Esophagus muscularis mucosa (tissue), 4 donors: Measurements from ENCODE around the gene MRC1. TPM values are rescaled to one million over a fixed set of nuclear protein-coding genes. Genes with fewer than 3 reads are reported as not detected.

Experiments used
- DNase-seq: peaks from one replicate; pipeline ENCODE4 v3.0.0-alpha.2; 2017; ENCODE audit errors: extremely low spot score
- H3K27ac ChIP-seq, 4 donors: fragments of 200-600 bp; sonication (generic); replicated peaks in 1 of 4; 1 replicate in 3 of 4; 2 replicates in 1 of 4; pipeline ENCODE4 v1.5.1; 2016 to 2019; ENCODE audit warnings: mild to moderate bottlenecking in 1 of 4
- H3K27me3 ChIP-seq, 4 donors: fragments of 200-600 bp; sonication (generic); one replicate each; pipeline versions ENCODE4 v1.5.1 to v1.6.0; 2016 to 2019
- H3K36me3 ChIP-seq, 4 donors: fragments of 200-600 bp; sonication (generic); one replicate each; pipeline ENCODE4 v1.5.1; 2016 to 2019
- H3K4me1 ChIP-seq, 4 donors: fragments of 200-600 bp; sonication (generic); one replicate each; pipeline ENCODE4 v1.5.1; 2016 to 2019
- H3K4me3 ChIP-seq, 4 donors: fragments of 200-600 bp; sonication (generic); 1 replicate in 2 of 4; 2 replicates in 2 of 4; pipeline ENCODE4 v1.5.1; 2016 to 2019; ENCODE audit warnings: mild to moderate bottlenecking in 4 of 4, moderate library complexity in 1 of 4
- H3K9me3 ChIP-seq, 4 donors: fragments of 200-600 bp; sonication (generic); 1 replicate in 3 of 4; 2 replicates in 1 of 4; pipeline ENCODE4 v1.5.1; 2016 to 2019
- CTCF ChIP-seq, 3 experiments: fragments of 200-600 bp in 2 of 3; fragments of 450-650 bp in 1 of 3; sonication (generic) in 2 of 3; IDR thresholded peaks; one replicate each; pipeline ENCODE4 v1.5.1; 2017 to 2019; ENCODE audit warnings: antibody characterized with exemption in 3 of 3, mild to moderate bottlenecking in 2 of 3, moderate library complexity in 1 of 3
- EP300 ChIP-seq: sonication (generic); formaldehyde crosslinking; IDR thresholded peaks from one replicate; pipeline ENCODE4 v1.6.1; 2017; ENCODE audit warnings: antibody characterized with exemption
- POLR2A ChIP-seq: fragments of 450-650 bp; IDR thresholded peaks from one replicate; pipeline ENCODE4 v1.6.1; 2017; ENCODE audit warnings: antibody characterized with exemption, moderate library complexity, mild to moderate bottlenecking, low read depth
- POLR2AphosphoS5 ChIP-seq, 2 donors: sonication (generic); formaldehyde crosslinking; IDR thresholded peaks; one replicate each; pipeline ENCODE4 v1.6.1; 2017; ENCODE audit warnings: antibody characterized with exemption in 2 of 2
- WGBS: methylation state at CpG from one replicate; pipeline ENCODE4 v1.1.5; 2018; 5-methylcytosine and 5-hydroxymethylcytosine counted together
- intact Hi-C: fragments of 100-400 bp; cut with DNase I; formaldehyde crosslinking; loops from one replicate; pipeline ENCODE4 v1.15.1; 2023
- small RNA-seq, 3 donors: library from RNA; depleted of rRNA; stranded (forward); fragments of <200 nt; gene quantifications; one replicate each; pipeline ENCODE3, GENCODE V24; 2016
- total RNA-seq, 4 donors: library from RNA; depleted of rRNA; stranded (reverse); fragments of >200 nt; gene quantifications; one replicate each; pipeline versions ENCODE4 v1.1.0 to v1.2.1, GENCODE V29; 2016

Gene MRC1
- total RNA-seq, 4 donors from 2014 or later: 21.9 to 69.6 (median 39.7) TPM

- Histone ChIP-seq H3K4me1 (peaks cover 0 to 5% (median 0%) of the 10 kb centered on the region in 4 donors), H3K9me3 (no peaks in the 10 kb centered on the region), H3K4me3 (no peak overlapping the region), H3K27ac (no peak overlapping the region), H3K36me3 (no peaks in the 10 kb centered on the region), H3K27me3 (no peaks in the 10 kb centered on the region)
- TF ChIP-seq POLR2AphosphoS5 (IDR thresholded peaks at IDR 0.05) (no peak), EP300 (no peak), CTCF (IDR thresholded peaks at IDR 0.05) (no peak), POLR2A (no peak)
- no peak for DNase-seq
- 78% methylated on average over 2 of the region's 2 CpGs for WGBS
- intact Hi-C loops: no loop called here
Measured at GRCh38 chr10:17959870-17960269, 150.7 kb downstream of the MRC1 start.

Small RNA genes lying within 50 kb of the gene (small RNA-seq; reads per million reads assigned to genes)
- 0.74 to 2.0 (median 1.00) reads per million in 3 donors for gene MIR511

Other genes with a start within 250 kb of the MRC1 start
- gene HACD1, start 192.0 kb upstream of the MRC1 start, total RNA-seq: 10 to 100 TPM; 51.9 to 79.9 (median 71.2) TPM
- gene STAM, start 165.2 kb upstream of the MRC1 start, total RNA-seq: 10 to 100 TPM; 15.6 to 18.8 (median 17.4) TPM
- gene TMEM236, start 57.1 kb upstream of the MRC1 start, total RNA-seq: 1 to 10 TPM in 1 of 4 donors, under 1 TPM in 3; 0.34 to 1.2 (median 0.89) TPM
- gene SLC39A12, start 142.6 kb downstream of the MRC1 start, total RNA-seq: not detected